GM19023 (cell line): ENCODE results near the gene TRIAP1.
A peak's percentile ranks its signal among the peaks of the same experiment; 100 is the strongest.
"Not testable (repeated sequence)": the region's sequence is repeated elsewhere in the genome, so short reads cannot be mapped to it uniquely, and the experiment has no call there.

Experiments
- ATAC-seq: cut with Tn5 transposase; IDR thresholded peaks from one replicate; pipeline ENCODE4 v1.9.1; 2021; ENCODE audit warnings: mild to moderate bottlenecking, moderate library complexity; ENCODE audit not compliant: unreplicated experiment

Gene TRIAP1

DNA sequence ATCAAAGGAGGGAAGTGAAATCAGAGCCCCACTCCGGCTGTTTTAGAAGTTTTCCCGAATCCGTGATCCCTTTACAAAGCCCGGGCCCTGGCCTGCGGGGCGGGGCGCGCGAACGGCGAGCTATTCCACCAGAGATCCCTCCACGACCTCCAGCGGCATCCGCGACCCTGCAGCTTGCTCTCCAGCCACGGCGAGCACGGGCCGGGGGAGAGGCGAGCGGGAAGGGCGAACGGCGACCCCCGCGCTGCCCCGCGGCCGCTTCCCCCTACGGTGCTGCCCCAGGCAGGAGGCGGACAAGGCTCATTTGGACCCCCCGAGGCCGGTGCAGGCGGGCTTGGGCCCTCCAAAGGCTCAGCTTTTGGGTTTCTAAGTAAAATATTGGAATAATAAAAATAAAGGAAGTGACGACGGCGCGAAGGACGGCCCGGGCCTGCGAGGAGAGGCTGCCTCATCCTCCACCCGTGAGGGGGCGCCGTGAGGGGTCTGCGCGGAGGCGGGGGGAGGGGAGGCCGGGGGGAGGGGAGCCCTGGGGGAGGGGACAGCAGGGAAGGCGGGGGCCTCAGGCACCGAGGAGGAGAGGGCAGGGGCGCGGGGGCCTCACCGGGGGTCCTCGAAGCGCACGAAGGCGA is 22.8 kb upstream of the TRIAP1 start:
- peak; percentile 32 for ATAC-seq

DNA sequence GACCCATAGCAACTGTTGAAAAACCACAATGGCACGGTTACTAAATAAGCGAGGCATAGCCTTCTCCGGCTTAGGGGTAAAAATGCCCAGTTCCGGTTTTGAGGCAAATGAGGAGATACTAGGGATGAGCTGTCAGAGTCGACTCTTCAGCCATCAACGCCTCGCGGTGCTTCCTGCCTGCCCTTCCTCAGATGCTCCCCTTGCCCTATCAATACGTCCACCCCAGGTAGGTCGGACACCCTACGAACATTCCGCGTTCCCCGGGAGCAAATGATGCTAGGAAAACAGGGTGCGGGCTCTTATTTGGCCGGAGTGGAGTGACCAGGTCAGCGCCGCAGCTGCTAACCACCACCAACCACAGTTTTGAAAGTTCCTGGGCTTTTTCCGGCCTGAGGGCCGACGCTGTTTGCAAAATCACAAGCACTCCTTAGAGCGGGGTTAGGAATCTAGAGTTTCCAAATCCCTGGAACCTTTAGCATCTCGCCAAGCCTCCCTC is 22.2 kb upstream of the TRIAP1 start:
- ATAC-seq: no peak

DNA sequence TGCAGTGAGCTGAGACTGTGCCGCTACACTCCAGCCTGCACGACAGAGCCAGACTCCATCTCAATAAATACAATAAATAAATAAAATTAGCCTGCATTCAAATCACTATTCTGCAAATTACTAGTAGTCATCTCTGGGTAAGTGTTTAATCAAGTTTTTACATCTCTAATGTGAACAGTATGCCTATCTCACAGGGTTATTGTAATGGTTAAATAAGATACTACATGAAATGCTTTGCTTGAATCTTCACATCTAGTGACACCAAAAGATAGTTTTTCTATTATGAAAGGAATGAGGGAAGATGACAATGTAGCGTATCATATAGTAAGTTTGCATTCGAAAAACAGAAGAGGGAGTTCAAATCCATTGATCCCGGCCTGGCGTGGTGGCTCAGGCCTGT is 21.3 kb upstream of the TRIAP1 start:
- no peak for ATAC-seq

DNA sequence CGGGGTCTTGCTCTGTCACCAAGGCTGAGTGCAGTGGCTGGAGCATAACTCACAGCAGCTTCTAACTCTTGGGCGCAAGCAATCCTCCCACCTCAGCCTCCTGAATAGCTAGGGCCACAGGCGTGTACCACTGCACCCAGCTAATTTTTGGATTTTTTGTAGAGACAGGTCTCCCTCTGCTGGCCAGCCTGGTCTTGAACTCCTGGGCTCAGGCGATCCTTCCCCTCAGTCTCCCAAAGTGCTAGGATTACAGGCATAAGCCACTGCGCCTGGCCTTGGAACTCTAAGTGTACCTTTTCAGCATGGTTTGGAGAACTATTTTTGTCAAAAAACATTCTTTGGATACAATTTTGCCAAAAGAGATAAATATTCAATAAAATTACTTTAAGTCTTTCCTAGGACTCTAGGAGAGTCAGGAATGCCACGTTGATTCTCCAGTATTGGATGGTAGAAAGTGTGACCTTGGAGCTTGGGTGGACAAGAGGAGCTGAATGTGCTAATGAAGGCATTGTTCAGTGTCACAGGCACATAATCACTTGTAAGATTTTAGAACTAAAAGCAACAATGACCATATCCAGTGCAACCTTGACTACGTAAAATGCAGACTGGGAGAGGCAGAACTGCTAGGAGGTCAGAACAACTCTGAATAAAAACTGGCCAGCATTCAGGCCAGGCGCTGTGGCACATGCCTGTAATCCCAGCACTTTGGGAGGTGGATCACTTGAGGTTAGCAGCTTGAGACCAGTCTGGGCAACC is 20.6 kb upstream of the TRIAP1 start:
- ATAC-seq: no peak

DNA sequence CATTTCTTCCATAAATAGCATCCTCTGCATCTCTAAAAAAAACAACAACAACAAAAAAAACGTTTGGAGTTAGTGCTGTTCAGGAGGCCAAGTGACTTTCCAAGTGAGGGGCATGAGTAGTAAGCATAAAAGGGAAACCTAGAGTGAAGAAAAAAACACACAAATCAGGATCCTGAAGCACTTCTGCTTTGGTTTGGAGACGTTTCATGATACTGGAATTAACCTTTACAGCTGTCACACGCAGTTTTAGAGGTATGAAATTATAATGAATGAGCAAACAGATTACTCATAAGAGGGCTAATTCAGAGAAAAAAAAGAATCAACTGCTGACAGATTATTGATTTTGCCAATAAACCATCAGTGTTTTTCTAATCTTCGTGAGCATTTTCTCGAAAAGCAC is 19.6 kb upstream of the TRIAP1 start:
- no peak for ATAC-seq

DNA sequence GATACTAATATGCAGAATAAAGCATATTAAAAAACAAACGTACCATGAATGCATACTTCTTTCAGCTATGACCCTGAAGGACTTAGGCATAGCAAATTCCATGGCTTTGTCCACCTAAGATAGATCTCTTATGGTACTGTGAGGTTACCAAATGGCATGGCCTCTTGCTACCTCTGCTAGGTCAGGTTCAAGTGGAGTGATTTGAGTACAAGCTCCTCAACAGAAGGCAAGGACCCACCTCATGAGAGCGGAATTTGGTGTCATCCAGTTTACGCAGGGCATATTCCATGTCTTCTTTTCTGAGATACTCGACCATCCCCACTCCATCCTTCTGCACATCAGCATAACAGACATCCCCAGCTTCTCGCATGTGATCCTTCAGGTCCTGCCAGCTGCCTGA is 17.5 kb upstream of the TRIAP1 start:
- ATAC-seq: no peak

DNA sequence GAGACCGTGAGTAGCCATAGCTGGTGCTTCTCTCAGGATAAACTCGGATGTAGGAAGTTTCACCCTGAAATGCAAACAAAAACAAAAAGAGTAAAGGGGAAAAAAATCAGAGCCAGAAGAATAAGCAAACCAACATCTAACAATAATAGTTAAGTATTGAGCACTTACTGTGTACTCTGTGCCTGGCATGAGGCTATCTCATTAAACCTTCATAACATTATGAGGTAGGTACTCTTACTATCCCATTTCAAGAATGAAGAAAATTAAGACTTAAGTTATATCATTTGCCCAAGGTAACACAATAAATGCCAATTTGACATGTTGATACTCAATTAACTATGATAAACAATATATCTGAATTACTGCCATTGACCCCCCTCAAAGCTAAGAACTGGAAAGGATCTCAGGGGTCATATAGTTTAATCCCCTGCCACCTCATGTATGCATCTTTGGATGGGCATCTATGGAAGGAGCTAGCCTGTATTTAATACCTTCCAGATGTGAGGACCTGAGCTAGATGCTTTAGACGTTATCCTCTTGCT is 16.0 kb upstream of the TRIAP1 start:
- ATAC-seq: no peak

DNA sequence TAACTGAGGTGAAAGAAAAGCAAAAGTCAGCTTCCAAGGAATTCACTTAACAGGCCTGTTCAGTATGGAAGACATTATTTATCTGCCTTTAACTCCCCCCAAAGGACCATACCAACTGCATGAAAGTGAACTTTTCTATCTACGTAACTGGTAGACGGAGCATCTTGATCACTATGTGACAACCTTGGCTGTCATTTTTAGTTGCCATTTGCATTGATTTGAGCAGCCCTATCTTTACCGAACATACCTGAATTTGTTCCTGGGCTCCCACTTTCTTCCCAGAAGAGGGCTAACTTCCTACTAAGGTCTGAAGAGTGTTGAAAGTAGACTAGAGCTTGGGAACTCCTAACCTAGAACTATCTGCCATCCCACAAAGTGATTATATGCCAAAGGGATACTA is 14.0 kb upstream of the TRIAP1 start:
- ATAC-seq: no peak

DNA sequence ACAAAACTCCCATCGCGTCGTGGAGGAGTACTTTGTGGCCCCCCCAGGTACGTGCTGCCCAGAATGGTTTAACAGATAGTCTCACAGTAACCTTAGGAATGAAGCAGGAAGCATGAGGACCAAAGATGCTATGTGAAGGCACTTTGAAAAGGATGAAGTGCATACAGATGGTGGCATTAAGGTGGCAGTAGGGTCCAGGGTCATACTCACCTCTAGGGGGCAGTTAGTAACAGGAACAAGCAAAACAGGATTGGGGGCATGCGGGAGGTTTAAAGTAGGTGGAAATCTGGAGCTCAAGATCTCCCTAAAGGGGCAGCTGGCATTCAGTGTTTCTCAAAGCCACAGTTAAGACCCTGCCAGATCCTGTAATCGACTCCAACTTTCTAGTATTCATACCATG is 10.9 kb upstream of the TRIAP1 start:
- ATAC-seq: no peak

DNA sequence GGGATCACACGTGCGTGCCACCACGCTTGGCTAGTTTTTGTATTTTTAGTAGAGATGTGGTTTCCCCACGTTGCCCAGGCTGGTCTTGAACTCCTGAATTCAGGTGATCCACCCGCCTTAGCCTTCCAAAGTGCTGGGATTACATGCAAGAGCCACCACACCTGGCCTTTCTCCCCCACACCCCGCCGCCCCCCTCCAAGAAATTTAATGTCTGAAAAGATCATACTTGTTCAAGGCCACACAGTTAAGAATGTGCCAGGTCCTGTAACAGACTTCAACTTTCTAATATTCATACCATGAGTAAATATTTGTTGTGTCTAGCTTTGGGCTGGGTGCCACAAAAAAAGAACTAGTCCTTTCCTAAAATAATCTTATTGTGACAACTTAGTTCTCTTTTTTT is 9.1 kb upstream of the TRIAP1 start:
- no peak for ATAC-seq

DNA sequence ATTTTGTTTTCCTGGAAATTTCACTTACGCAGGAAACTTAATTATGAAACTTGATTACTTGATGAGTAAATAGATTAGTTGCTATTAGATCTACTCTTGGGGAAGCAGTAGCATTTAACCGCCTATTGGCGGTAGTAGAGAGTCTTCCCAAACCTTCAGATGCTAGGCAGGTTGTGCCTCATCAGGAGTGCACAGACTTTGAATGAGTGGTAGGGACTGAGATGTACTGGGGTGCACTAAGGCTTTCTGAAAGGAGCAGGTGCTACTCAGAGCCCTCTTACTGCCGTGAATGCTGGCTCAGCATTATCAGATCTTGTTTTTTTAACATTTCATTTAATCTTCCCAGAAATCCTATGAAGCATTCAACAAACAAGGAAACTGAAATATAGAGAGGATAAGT is 7.8 kb upstream of the TRIAP1 start:
- no peak for ATAC-seq

DNA sequence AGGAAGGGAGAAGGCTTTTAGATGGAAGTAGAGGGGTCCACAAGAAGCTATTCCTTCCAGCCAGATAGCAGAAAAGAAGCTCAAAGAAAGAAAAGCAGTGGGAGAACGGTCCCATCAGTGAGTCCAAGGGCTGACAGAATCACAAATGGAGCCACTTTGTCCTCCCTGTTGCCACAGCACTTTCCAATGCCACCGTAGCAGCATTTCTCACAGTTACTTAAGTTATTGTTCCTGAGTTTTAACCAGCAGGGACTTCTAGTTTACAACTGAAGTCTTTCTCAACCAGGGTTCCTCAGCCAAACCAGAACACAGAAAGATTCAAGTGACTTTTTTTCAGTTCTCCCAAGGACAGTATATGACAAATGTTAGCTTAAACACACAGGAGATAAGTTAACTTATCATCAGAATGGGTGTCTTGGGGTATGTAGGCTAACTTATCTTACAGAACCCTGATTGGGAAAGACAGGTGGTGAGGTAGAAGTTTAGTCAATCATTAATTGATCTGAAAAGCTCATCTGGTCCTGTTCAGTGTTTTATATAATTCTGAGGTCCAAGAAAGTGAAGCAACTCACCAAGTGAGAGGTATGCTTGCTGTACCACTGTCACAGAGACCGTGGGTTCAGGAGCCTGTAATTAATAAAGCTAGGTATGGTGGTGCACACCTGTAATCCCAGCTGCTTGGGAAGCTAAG is 7.0 kb upstream of the TRIAP1 start:
- no peak for ATAC-seq

DNA sequence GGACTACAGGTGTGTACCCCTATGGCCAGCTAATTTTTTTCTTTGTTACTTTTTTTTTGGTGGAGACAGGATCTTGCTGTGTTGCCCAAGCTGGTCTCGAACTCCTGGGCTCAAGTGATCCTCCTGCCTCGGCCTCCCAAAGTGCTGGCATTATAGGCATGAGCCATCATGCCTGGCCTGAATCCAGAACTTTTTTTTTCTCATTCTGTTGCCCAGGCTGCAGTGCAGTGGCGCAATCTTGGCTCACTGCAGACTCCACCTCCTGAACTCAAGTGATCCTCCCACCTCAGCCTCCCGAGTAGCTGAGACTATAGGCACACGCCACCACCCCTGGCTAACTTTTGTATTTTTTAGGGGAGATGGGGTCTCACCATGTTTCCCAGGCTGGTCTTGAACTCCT is 6.3 kb upstream of the TRIAP1 start:
- not testable (repeated sequence) for ATAC-seq

DNA sequence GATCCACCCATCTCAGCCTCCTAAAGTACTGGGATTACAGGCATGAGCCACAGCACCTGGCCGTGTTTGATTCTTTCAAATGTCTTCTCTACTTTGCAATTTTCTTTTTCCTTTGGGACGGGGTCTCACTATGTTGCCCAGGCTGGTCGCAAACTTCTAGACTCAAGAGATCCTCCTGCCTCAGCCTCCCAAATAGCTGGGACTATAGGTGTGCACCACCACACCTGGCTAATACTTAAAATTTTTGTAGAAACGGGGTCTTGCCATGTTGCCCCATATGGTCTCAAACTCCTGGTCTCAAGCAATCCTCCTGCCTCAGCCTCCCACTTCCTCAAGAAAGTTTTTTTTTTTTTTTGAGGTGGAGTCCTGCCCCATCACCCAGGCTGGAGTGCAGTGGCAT is 1.8 kb upstream of the TRIAP1 start:
- ATAC-seq: no peak

DNA sequence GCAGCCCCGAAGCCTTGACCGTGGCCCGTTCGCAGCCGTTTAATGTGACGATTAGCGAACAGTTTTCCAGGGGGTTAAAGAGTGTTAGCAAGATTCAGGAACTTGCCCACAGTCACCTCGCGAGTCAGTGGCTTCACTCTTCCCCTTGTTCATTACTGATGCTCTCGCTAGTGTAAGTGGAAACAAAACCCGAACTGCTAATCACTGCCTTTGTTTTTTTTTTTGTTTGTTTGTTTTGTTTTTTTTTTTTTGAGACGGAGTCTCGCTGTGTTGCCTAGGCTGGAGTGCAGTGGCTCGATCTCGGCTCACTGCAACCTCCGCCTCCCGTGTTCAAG is 627 bp upstream of the TRIAP1 start:
- ATAC-seq: peak; percentile 23

DNA sequence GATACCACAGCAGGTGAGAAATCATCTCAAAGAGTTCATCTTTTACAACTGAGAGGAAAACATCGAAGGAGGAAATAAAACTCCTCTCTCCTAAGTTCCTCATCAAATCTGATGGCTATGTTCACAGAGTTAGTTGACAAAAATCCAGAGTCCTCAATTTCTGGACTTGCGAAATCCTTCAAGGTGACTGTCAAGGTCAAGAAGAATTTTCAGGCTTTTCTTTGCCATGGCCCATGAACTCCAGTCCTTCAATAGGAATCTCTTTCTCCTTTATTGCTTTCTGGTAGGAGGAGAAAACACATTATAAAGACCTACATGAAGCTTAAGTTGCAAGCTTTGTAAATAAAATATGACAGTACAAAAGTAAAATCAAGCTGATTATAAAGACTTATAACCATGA is 1.5 kb downstream of the TRIAP1 start:
- no peak for ATAC-seq

DNA sequence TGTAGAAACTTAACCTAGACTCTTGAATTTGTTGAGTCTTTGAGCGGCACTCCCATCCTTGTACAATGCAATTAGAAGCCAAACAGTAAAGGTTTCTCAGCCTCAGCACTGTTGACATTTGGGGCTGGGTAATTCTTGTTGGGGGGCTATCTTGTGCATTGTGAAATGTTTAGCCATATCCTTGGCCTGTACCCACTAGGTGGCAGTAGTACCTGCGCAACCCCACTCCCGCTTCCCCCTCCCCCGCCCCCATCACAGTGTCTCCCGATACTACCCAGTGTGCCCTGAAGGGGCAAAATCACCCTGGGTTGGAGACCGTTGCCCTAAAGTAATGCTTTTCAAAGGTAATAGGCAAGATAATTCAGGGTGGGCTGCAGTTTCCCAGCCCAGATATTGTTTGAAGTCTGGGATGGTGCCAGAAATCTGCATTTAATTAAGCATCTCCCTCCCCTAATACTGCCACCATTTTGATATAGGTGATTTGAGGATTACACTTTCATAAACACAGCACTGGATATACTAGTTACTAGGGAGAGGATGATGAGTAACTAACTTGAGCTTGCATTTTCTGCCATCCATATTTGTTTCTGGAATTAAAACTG is 6.4 kb downstream of the TRIAP1 start:
- ATAC-seq: no peak

DNA sequence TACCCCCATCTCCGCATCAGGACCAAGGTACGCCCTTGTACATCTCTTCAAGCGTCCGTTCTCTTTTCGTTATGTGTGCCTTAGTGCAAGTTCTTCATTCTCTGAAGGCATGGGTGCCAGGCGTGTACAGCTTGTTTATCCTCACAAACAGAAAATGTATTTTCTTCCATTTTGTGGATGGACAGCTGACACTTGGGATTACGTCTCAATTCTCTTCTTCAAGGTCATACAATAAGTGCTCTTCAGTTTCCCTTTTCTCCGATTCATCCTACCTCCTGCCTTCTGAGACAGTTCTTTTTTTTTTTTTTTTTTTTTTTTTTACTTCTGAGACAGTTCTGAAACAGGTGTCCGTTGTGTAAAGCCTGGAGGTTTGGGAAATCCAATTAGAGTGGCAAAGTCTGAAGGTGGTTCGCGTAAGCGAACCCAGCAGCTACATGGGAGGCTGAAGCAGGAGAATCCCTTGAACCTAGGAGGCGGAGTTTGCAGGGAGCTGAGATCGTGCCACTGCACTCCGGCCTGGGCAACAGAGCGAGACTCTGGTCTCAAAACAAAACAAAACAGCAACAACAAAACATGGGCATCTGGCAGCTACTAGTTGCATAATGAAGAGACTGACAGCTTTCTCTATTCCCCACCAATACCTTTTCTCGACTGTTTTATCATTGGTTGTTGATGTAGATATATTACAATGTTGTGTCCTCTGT is 7.5 kb downstream of the TRIAP1 start:
- peak; percentile 4 for ATAC-seq

DNA sequence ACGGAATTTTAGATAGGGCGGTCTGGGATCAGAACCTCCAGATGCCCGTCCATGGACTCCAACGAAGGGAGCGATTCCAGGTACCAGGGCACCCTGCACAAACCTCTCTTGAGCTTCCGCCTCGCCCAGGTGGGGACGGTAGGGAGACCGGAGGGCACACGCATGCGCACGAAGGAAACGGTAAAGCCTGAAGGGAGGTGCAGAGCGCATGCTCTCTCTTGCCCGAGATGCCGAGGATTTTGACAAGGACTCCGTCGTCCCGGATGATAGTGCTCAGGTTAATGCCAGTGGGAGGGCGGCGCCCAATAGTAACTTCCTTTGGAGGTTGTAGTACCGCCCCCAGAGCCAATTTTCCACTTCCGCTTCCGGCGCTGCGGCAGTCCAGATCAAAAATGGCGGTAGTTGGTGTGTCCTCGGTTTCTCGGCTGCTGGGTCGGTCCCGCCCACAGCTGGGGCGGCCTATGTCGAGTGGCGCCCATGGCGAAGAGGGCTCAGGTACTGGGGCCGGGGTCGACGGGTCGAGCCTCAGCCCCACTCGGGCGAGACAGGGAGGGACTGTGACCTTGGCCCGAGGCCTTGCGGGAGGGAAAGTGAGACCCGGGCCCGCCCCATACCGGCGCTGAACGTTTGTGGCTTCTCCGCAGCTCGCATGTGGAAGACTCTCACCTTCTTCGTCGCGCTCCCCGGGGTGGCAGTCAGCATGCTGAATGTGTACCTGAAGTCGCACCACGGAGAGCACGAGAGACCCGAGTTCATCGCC is 8.3 kb downstream of the TRIAP1 start, which contains the start of gene COX6A1:
COX6A1 (plus strand) TSS at position 379 of the 760 bp plus-strand sequence; CDS start at position 393, 14 bp downstream.
- peak; percentile 96 for ATAC-seq
